ENCODE data around the gene NRP2. TPM values are rescaled to one million over a fixed set of nuclear protein-coding genes. Genes with fewer than 3 reads are reported as not detected.

Gene NRP2
- total RNA-seq, 1 donor, result 11.2 TPM

GRCh38 chr2:205806143-205806905, 124.0 kb downstream of the NRP2 start:
- no peak overlapping the region for H3K4me3 ChIP-seq (ENCODE audit: low read depth, low read length)
- TF ChIP-seq, protein P1, sequence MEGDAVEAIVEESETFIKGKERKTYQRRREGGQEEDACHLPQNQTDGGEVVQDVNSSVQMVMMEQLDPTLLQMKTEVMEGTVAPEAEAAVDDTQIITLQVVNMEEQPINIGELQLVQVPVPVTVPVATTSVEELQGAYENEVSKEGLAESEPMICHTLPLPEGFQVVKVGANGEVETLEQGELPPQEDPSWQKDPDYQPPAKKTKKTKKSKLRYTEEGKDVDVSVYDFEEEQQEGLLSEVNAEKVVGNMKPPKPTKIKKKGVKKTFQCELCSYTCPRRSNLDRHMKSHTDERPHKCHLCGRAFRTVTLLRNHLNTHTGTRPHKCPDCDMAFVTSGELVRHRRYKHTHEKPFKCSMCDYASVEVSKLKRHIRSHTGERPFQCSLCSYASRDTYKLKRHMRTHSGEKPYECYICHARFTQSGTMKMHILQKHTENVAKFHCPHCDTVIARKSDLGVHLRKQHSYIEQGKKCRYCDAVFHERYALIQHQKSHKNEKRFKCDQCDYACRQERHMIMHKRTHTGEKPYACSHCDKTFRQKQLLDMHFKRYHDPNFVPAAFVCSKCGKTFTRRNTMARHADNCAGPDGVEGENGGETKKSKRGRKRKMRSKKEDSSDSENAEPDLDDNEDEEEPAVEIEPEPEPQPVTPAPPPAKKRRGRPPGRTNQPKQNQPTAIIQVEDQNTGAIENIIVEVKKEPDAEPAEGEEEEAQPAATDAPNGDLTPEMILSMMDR (IDR thresholded peaks at IDR 0.05; ENCODE audit: insufficient read depth, low read length), result no peak
- no peak for DNase-seq (ENCODE audit: low read depth)

GRCh38 chr2:205807229-205807628, 124.9 kb downstream of the NRP2 start:
- DNase-seq (ENCODE audit: low read depth), result no peak
- no peak overlapping the region for H3K4me3 ChIP-seq (ENCODE audit: low read depth, low read length)
- TF ChIP-seq, protein P1 (IDR thresholded peaks at IDR 0.05; ENCODE audit: insufficient read depth, low read length), result no peak

- no peak overlapping the region for H3K4me3 ChIP-seq (ENCODE audit: low read depth, low read length)
- TF ChIP-seq, protein P1 (IDR thresholded peaks at IDR 0.05; ENCODE audit: insufficient read depth, low read length), result no peak
- no peak for DNase-seq (ENCODE audit: low read depth)
Measured at GRCh38 chr2:205807758-205808157, 125.5 kb downstream of the NRP2 start.

DNA sequence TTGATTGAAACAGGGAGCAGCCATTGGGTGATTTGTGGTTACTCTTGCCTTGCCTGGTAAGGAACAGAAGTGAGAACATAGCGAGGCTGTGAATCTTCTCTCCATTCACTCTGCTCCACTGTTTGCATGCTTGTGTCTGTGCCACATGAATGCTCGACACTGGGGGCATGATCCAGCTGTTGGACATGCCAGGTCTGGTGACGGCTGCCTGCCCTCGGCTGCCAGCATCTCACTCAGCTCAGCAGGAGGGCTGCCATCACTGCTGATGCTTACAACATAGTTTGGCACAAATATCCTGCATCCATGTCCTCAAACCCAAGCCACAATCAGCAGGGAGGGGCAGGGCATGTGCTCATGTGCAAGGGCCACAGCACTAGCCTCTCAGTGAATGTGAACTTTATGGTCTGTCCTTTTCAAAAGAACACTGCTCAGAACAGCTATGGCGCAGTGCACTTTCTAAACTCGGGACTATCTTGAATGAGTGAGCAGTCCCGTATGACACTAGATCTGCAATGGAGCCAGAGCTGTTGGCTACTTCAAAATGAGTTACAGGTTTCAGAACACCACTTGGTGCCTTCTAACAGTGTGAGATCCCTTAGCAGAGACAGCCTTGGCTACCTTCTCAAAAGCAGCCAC, 126.3 kb downstream of the NRP2 start:
- no peak overlapping the region for H3K4me3 ChIP-seq (ENCODE audit: low read depth, low read length)
- peak; percentile 35 for DNase-seq (ENCODE audit: low read depth)
- TF ChIP-seq, protein P1 (IDR thresholded peaks at IDR 0.05; ENCODE audit: insufficient read depth, low read length), result no peak

DNA sequence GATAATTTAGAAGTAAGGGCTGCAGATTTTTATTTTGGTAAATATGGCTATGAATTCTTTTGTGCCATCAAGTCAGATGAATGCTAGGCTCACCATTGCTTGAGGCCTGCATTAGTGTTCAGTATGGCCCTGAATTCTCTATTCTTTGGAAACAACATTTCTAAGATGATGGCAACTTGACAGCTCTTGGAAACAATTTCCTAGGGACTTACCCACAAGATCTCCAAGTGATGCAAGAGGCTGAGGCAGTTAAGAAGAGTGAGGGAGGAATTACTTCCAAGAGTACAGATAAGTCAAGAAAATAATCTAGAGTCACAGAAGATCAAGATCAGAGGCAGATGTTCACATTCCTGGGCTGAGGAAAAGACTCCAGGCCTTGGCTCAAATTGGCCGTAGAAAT, 129.1 kb downstream of the NRP2 start:
- peak; percentile 73 for DNase-seq (ENCODE audit: low read depth)
- TF ChIP-seq, protein P1 (IDR thresholded peaks at IDR 0.05; ENCODE audit: insufficient read depth, low read length), result no peak
- H3K4me3 ChIP-seq (ENCODE audit: low read depth, low read length), result no peak overlapping the region

- DNase-seq (ENCODE audit: low read depth), result no peak
- TF ChIP-seq, protein P1 (IDR thresholded peaks at IDR 0.05; ENCODE audit: insufficient read depth, low read length), result no peak
- no peak overlapping the region for H3K4me3 ChIP-seq (ENCODE audit: low read depth, low read length)
Measured at GRCh38 chr2:205814039-205814364, 131.7 kb downstream of the NRP2 start.

Measured in fibroblast of the aortic adventitia (primary cell).